Eye (tissue), 1 donor: Measurements from ENCODE around the gene SLC31A1.
A peak's percentile ranks its signal among the peaks of the same experiment; 100 is the strongest.

Experiments
- DNase-seq: peaks from one replicate; pipeline ENCODE4 v3.0.0-alpha.2; 2015

The SLC31A1 gene

GRCh38 chr9:113309204-113309813 is 88.0 kb downstream of the SLC31A1 start:
- DNase-seq: peak; percentile 56

GRCh38 chr9:113310538-113310937 is 89.2 kb downstream of the SLC31A1 start:
- no peak for DNase-seq

- DNase-seq: no peak
Measured at GRCh38 chr9:113311961-113312360, 90.6 kb downstream of the SLC31A1 start.

GRCh38 chr9:113313261-113313660 is 91.9 kb downstream of the SLC31A1 start:
- DNase-seq: peak; percentile 33
